ENCODE data around the gene LTB. TPM values are rescaled to one million over a fixed set of nuclear protein-coding genes. Genes with fewer than 3 reads are reported as not detected.
"Not testable (repeated sequence)": the region's sequence is repeated elsewhere in the genome, so short reads cannot be mapped to it uniquely, and the experiment has no call there.

LTB gene
- total RNA-seq, 1 donor from 2014 or later = 1.1 TPM

DNA sequence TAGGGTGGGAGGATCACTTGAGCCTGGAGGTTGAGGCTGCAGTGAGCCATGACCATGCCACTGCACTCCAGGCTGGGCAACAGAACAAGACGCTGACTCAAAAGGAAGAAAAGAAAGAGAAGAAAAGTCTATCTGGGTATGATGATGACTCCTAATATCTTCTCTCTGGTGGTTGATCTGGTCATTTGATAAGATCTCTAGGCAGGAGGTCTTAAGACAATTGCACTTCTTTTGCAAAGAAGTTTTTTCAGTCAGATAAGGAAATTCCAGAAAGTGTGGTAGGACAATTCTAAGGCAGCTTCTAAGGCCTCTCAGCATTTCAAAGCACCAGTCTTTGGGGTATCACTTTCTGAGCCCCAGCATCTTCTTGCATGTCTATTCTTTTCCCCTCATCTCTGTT, 25.1 kb upstream of the LTB start:
- no peak for ATAC-seq

GRCh38 chr6:31597006-31597405, 14.8 kb upstream of the LTB start:
- ATAC-seq = peak; percentile 45

DNA sequence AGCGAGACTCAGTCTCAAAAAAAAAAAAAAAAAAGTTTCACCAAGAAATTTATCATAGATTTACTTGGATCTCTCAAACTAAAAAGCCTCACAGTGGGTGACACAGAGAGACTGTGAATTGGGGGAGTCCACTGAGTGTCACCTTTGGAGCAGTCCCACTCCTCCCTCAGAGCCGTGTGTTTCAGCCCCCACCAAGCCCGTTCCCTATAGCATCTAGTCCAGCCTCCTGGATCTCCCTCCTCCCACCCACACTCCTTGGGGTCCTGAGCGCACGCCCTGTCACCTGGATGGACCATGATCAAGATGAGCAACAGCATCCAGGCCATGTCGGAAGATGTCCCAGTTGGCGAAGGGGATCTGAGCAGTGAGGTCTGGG, 10.2 kb upstream of the LTB start:
- peak; percentile 32 for ATAC-seq

DNA sequence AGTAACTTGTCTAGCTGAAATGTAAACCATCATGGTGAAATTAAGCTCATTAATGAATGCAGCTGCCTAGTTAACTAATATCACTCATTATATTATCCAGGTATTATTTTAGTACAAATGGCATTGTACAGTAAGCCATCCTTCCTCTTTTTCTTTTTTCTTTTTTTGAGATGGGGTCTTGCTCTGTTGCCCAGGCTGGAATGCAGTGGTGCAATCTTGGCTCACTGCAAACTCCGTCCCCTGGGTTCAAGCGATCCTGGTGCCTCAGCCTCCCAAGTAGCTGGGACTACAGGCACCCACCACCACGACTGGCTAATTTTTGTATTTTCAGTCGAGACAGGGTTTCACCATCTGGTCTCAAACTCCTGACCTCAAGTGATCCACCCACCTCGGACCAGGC, 8.5 kb upstream of the LTB start:
- ATAC-seq = not testable (repeated sequence)

DNA sequence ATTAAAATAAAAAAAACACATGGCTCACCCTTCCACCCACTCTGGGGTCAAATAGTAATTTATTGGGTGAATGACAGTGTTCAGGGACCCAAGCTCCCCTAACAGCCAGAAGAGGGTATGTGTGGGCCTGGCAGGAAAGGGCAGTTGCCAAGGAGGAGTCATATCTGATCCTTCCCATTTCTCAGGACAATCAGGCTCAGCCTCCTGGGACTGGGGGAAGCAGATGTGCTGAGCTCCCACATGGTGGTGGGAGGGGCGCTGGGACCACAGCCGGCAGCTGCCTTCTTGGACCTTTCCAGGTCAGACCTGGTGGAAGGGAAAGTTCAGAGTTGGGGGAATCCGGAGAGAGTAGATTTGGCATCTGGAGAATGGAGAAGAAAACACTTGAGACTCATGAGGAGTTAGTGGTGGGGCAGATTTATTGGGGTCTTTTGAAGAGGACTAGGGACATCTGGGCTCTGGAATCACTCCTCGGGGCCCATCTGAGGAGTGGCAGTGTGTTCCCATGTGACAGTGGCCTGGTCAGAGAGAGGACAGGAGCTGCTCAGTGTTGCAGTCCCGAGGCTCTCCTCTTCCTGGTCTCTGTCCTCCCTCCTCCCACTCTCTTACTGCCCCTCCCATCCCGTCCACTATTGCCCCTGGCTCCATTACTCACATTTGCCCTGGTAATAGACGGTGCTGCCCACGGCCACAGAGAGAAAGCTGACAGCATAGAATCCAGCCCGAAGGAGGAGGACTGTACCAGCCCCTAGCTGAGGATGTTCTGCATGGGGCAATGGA, 6.8 kb upstream of the LTB start:
- no peak for ATAC-seq

DNA sequence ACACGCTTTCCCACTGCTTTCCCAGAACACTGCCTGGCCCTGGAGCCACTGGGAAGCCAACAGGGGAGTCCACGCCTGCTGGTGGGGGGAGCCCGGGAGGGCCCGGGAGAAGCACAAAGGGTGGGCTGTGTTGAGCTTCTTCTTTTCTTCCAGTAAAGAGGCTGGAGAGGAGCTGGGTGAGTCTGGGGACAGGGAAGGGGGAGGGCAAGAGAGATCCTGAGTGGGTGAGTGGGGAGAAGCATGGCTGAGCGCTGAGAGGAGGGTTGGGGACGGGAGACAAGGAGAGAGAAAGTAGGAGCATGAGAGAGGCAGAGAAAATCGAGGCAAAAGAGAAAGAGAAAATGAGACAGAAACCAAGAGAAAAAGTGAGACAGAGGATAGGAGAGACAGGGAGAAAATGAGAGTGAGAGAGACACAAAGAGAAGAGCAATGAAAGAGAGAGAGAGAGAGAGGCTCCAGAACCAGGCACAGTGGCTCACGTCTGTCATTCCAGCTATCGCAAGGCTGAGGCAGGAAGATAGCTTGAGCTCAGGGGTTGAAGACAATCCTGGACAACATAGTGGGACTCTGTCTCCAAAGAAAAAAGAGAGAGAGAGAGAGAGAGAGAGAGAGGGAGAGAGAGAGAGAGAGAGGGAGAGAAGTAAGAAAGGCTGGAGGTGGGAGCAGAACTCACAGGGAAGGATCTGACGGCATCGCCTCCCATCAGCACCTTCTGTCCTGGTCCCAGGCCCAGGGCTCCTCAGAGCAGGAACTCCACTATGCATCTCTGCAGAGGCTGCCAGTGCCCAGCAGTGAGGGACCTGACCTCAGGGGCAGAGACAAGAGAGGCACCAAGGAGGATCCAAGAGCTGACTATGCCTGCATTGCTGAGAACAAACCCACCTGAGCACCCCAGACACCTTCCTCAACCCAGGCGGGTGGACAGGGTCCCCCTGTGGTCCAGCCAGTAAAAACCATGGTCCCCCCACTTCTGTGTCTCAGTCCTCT, 5.9 kb upstream of the LTB start:
- no peak for ATAC-seq

- ATAC-seq = peak; percentile 48
Observed at GRCh38 chr6:31586599-31587281, 4.5 kb upstream of the LTB start.

DNA sequence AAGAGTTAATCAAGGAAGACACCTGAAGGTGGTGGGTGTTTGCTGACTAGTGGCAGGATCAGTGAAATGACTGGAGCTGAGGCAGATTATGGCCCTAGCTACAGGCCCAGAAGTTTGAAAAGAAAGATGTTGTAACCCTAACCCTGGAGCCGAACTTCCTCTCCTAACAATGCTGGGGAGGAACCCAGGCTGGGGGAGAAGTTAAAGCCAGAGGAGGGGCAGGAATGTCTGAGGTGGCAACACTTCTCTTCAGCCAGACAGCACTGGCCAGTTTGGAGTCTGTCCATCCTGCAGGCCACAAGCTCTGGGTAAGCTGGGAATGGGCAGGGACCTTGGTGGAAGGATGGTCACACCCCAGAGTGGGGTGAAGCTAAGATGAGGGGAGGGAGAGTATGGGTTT, 3.8 kb upstream of the LTB start, which contains the start of gene LST1:
LST1 (plus strand) TSS at position 270 of the 400 bp plus-strand sequence. CDS start 1,023 bp downstream, outside the sequence.
- no peak for ATAC-seq

GRCh38 chr6:31585491-31585890, 3.3 kb upstream of the LTB start:
- no peak for ATAC-seq

DNA sequence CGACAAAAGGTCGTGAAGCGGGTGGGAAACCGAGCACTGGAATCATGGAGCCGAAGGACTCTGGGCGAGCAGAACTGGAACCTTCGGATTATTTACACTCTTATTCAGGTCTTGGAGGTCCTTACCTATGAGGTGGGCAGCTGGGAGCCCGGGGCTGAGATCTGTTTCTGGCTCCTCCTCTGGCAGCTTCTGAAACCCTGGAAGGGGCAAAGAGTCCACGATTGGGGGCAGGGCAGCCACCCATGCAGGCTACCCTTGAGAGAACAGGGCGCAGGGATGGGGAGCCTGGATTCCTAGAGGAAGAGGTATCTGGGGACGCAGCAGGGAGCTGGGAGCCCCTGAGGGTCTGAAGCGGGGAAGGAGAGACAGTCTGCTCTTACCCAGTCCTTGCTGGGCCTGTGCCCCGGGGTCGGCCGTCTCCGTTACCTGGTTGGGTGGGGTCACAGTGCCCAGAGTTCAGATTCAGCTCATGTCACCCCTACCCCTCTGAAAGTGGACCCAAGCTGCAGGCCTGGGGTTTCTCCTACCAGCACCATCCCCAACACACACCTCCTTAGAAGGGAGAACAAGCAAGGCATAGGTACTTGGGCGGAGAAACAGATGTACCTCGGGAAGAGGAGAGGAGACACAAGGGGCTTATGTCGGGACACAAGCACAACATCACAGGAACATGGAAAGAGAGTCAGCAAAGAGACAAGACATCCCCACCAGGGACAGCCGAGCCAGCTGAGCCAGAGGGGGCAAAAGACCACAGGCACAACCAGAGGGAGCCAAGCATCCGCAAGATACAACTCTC, 592 bp downstream of the LTB start:
- ATAC-seq = no peak

- peak; percentile 83 for ATAC-seq
Observed at GRCh38 chr6:31580807-31581433, 1.3 kb downstream of the LTB start.

- ATAC-seq = no peak
Observed at GRCh38 chr6:31580438-31580740, 1.8 kb downstream of the LTB start.

GRCh38 chr6:31579546-31580437, 2.4 kb downstream of the LTB start:
- ATAC-seq = no peak

GRCh38 chr6:31579119-31579505, 3.1 kb downstream of the LTB start:
- ATAC-seq = no peak

GRCh38 chr6:31578184-31579118, 3.8 kb downstream of the LTB start:
- ATAC-seq = no peak

DNA sequence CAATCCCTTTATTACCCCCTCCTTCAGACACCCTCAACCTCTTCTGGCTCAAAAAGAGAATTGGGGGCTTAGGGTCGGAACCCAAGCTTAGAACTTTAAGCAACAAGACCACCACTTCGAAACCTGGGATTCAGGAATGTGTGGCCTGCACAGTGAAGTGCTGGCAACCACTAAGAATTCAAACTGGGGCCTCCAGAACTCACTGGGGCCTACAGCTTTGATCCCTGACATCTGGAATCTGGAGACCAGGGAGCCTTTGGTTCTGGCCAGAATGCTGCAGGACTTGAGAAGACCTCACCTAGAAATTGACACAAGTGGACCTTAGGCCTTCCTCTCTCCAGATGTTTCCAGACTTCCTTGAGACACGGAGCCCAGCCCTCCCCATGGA, 4.7 kb downstream of the LTB start:
- ATAC-seq = no peak

- ATAC-seq = no peak
Observed at GRCh38 chr6:31576897-31577578, 5.2 kb downstream of the LTB start.

DNA sequence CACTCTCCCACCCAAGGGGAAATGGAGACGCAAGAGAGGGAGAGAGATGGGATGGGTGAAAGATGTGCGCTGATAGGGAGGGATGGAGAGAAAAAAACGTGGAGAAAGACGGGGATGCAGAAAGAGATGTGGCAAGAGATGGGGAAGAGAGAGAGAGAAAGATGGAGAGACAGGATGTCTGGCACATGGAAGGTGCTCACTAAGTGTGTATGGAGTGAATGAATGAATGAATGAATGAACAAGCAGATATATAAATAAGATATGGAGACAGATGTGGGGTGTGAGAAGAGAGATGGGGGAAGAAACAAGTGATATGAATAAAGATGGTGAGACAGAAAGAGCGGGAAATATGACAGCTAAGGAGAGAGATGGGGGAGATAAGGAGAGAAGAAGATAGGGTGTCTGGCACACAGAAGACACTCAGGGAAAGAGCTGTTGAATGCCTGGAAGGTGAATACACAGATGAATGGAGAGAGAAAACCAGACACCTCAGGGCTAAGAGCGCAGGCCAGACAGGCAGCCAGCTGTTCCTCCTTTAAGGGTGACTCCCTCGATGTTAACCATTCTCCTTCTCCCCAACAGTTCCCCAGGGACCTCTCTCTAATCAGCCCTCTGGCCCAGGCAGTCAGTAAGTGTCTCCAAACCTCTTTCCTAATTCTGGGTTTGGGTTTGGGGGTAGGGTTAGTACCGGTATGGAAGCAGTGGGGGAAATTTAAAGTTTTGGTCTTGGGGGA, 6.1 kb downstream of the LTB start:
- ATAC-seq = no peak

Measured in esophagus mucosa (tissue), 1 donor.